HCT116 (cell line): ENCODE measurements around the gene OR7C1. TPM values are rescaled to one million over a fixed set of nuclear protein-coding genes. Genes with fewer than 3 reads are reported as not detected.

Experiments
- ATAC-seq: fragments of 200-7000 bp; cut with Tn5 transposase; 2 replicates; pipeline ENCODE4 v1.9.1; 2020; ENCODE audit warnings: mild to moderate bottlenecking, moderate library complexity
- BruUV-seq: library from RNA; stranded (reverse); fragments of 400-500 nt; replicated peaks from 2 replicates; lab custom pipeline; 2021; lab: Mats Ljungman, UMichigan
- CTCF ChIA-PET: fragments of 300-600 bp; sonication (Branson Sonifier 250); formaldehyde crosslinking; loops from one replicate; lab custom pipeline; 2021; ENCODE audit warnings: antibody characterized with exemption; lab: Charles Lee
- POLR2A ChIA-PET: fragments of 300-600, 350-600 bp; sonication (Branson Sonifier 250); formaldehyde crosslinking; loops from one replicate; lab custom pipeline; 2021; ENCODE audit warnings: antibody characterized with exemption; lab: Charles Lee
- RAD21 ChIA-PET, 2 experiments: fragments of 300-600 bp; sonication (Branson Sonifier 250); formaldehyde crosslinking; loops; one replicate each; lab custom pipeline; 2023; ENCODE audit warnings: low total read pairs in 2 of 2; ENCODE audit not compliant: uncharacterized antibody in 2 of 2, unreplicated experiment in 2 of 2, low non-redundant PET in 1 of 2; lab: Charles Lee
- DNase-seq: peaks from one replicate; pipeline ENCODE4 v3.0.0-alpha.2; 2010; ENCODE audit warnings: low read depth, low spot score
- H2AFZ ChIP-seq: fragments of 200-600 bp; shearing (Covaris generic), sonication (generic); 2 replicates; pipeline ENCODE4 v1.6.1; 2017; ENCODE audit warnings: low read depth, mixed run types, mixed read lengths, antibody characterized with exemption, low read length; ENCODE audit not compliant: poor library complexity, severe bottlenecking
- H3K27ac ChIP-seq: 2 replicates; pipeline ENCODE4 v1.5.1; 2012; ENCODE audit warnings: low read depth, low read length
- H3K27me3 ChIP-seq: fragments of 200-600 bp; sonication (generic); 2 replicates; pipeline ENCODE4 v1.6.1; 2016; ENCODE audit warnings: mixed run types, low read length, mixed read lengths; ENCODE audit not compliant: insufficient read depth
- H3K36me3 ChIP-seq, 2 experiments: fragments of 200-500 bp in 1 of 2; fragments of 200-600 bp in 1 of 2; sonication (Bioruptor generic) in 1 of 2; sonication (generic) in 1 of 2; 2 replicates each; pipeline versions ENCODE4 v1.5.1 to v1.6.1; 2014 to 2016; ENCODE audit warnings: low read length in 2 of 2, inconsistent platforms in 1 of 2, mixed read lengths in 1 of 2, mixed run types in 1 of 2; ENCODE audit not compliant: insufficient read depth in 2 of 2, control insufficient read depth in 1 of 2
- H3K4me1 ChIP-seq, 2 experiments: fragments of 200-600 bp in 1 of 2; sonication (generic) in 1 of 2; 2 replicates each; pipeline versions ENCODE4 v1.5.1 to v1.6.1; 2012 to 2017; ENCODE audit warnings: low read length in 2 of 2, inconsistent platforms in 1 of 2, mild to moderate bottlenecking in 1 of 2, mixed read lengths in 1 of 2, mixed run types in 1 of 2, moderate library complexity in 1 of 2; ENCODE audit not compliant: insufficient read depth in 2 of 2, control insufficient read depth in 1 of 2
- H3K4me2 ChIP-seq: fragments of 200-600 bp; sonication (generic); 2 replicates; pipeline ENCODE4 v1.6.1; 2017; ENCODE audit warnings: mixed run types, low read length, mixed read lengths
- H3K4me3 ChIP-seq, 2 experiments: fragments of 200-600 bp in 1 of 2; sonication (generic) in 1 of 2; replicated peaks in 1 of 2; 2 replicates each; pipeline ENCODE4 v1.5.1; 2011 to 2016; ENCODE audit warnings: low read length in 2 of 2, control low read depth in 1 of 2, low read depth in 1 of 2, mild to moderate bottlenecking in 1 of 2, mixed read lengths in 1 of 2, mixed run types in 1 of 2
- H3K79me2 ChIP-seq: fragments of 200-600 bp; sonication (generic); 2 replicates; pipeline ENCODE4 v1.6.1; 2017; ENCODE audit warnings: mild to moderate bottlenecking, mixed run types, low read length, moderate library complexity, mixed read lengths; ENCODE audit not compliant: insufficient read depth
- H3K9ac ChIP-seq: fragments of 200-600 bp; sonication (generic); 2 replicates; pipeline ENCODE4 v1.6.1; 2016; ENCODE audit warnings: low read length, mixed read lengths
- H3K9me2 ChIP-seq: fragments of 200-600 bp; sonication (generic), shearing (Covaris generic); 2 replicates; pipeline ENCODE4 v1.6.1; 2017; ENCODE audit warnings: mixed run types, mild to moderate bottlenecking, moderate library complexity; ENCODE audit not compliant: insufficient read depth
- H3K9me3 ChIP-seq, 2 experiments: fragments of 200-500 bp in 1 of 2; fragments of 200-600 bp in 1 of 2; sonication (Bioruptor generic) in 1 of 2; sonication (generic) in 1 of 2; 2 replicates each; pipeline ENCODE4 v1.6.1; 2014 to 2017; ENCODE audit warnings: low read length in 2 of 2, mixed read lengths in 2 of 2, inconsistent platforms in 1 of 2, low read depth in 1 of 2, mild to moderate bottlenecking in 1 of 2, mixed run types in 1 of 2, moderate library complexity in 1 of 2; ENCODE audit not compliant: control insufficient read depth in 1 of 2, insufficient read depth in 1 of 2
- H4K20me1 ChIP-seq: fragments of 200-600 bp; sonication (generic), shearing (Covaris generic); 2 replicates; pipeline ENCODE4 v1.6.1; 2017; ENCODE audit warnings: mixed run types, mild to moderate bottlenecking, moderate library complexity; ENCODE audit not compliant: insufficient read depth
- CBX3 ChIP-seq: IDR thresholded peaks from 2 replicates; pipeline ENCODE4 v1.6.1; 2012; ENCODE audit warnings: low read depth
- CEBPB ChIP-seq: IDR thresholded peaks from 2 replicates; pipeline ENCODE4 v1.6.1; 2012; ENCODE audit warnings: low read depth
- EGR1 ChIP-seq: IDR thresholded peaks from 2 replicates; pipeline ENCODE4 v1.6.1; 2012; ENCODE audit warnings: low read depth
- ELF1 ChIP-seq: IDR thresholded peaks from 2 replicates; pipeline ENCODE4 v1.6.1; 2012; ENCODE audit warnings: low read depth, borderline replicate concordance
- EZH2 ChIP-seq: fragments of 200-600 bp; sonication (generic); IDR thresholded peaks from 2 replicates; pipeline ENCODE4 v1.6.1; 2017; ENCODE audit warnings: antibody characterized with exemption, mixed run types
- EZH2phosphoT487 ChIP-seq: fragments of 200-600 bp; IDR thresholded peaks from 2 replicates; pipeline ENCODE4 v1.6.1; 2018; ENCODE audit warnings: antibody characterized with exemption, borderline replicate concordance
- FOSL1 ChIP-seq: IDR thresholded peaks from 2 replicates; pipeline ENCODE4 v1.6.1; 2012; ENCODE audit warnings: low read depth
- JUND ChIP-seq: IDR thresholded peaks from 2 replicates; pipeline ENCODE4 v1.6.1; 2012
- POLR2A ChIP-seq: IDR thresholded peaks from 2 replicates; pipeline ENCODE4 v1.7.0; 2011; ENCODE audit warnings: borderline replicate concordance; ENCODE audit not compliant: insufficient read depth, insufficient read length; ENCODE audit errors: extremely low read depth
- POLR2AphosphoS5 ChIP-seq: IDR thresholded peaks from 2 replicates; pipeline ENCODE4 v1.6.1; 2011; ENCODE audit warnings: mild to moderate bottlenecking, low read depth, low read length, moderate library complexity
- RAD21 ChIP-seq: IDR thresholded peaks from 2 replicates; pipeline ENCODE4 v1.6.1; 2012; ENCODE audit warnings: low read depth, mild to moderate bottlenecking
- SP1 ChIP-seq: IDR thresholded peaks from 2 replicates; pipeline ENCODE4 v1.6.1; 2012; ENCODE audit warnings: low read depth
- SRF ChIP-seq: IDR thresholded peaks from 2 replicates; pipeline ENCODE4 v1.6.1; 2012; ENCODE audit warnings: low read depth
- TCF7L2 ChIP-seq: IDR thresholded peaks from 2 replicates; pipeline ENCODE4 v1.7.0; 2011; ENCODE audit warnings: borderline replicate concordance, inconsistent platforms; ENCODE audit not compliant: insufficient read depth, insufficient read length; ENCODE audit errors: extremely low read depth
- ZFX ChIP-seq: fragments of 450-650 bp; IDR thresholded peaks from 2 replicates; pipeline ENCODE4 v1.6.1; 2017
- ZNF274 ChIP-seq: fragments of 200-500 bp; sonication (Bioruptor generic); IDR thresholded peaks from 2 replicates; pipeline ENCODE4 v1.6.1; 2014; ENCODE audit warnings: mild to moderate bottlenecking, low read depth, low read length, inconsistent platforms
- intact Hi-C: fragments of 100-400 bp; cut with micrococcal nuclease; formaldehyde crosslinking; loops from 2 replicates; pipeline ENCODE4 v1.10.0; 2022
- total RNA-seq: library from RNA; stranded (reverse); gene quantifications from one replicate; pipeline ENCODE4 v1.2.1, GENCODE V29; 2021; ENCODE audit not compliant: unreplicated experiment
- TF ChIP-seq, protein P1 (sequence below): IDR thresholded peaks from 2 replicates; pipeline ENCODE4 v1.6.1; 2012
- TF ChIP-seq, protein P2 (sequence below): IDR thresholded peaks from 2 replicates; pipeline ENCODE4 v1.6.1; 2011; ENCODE audit warnings: mild to moderate bottlenecking, low read length, moderate library complexity; ENCODE audit not compliant: insufficient replicate concordance; ENCODE audit errors: extremely low read depth
- TF ChIP-seq, protein P3 (sequence below): IDR thresholded peaks from 2 replicates; pipeline ENCODE4 v1.6.1; 2012
- TF ChIP-seq, protein P4 (sequence below): IDR thresholded peaks from 2 replicates; pipeline ENCODE4 v1.6.1; 2012; ENCODE audit warnings: low read depth

OR7C1 gene
- total RNA-seq, 1 experiment from 2014 or later, result not detected

DNA sequence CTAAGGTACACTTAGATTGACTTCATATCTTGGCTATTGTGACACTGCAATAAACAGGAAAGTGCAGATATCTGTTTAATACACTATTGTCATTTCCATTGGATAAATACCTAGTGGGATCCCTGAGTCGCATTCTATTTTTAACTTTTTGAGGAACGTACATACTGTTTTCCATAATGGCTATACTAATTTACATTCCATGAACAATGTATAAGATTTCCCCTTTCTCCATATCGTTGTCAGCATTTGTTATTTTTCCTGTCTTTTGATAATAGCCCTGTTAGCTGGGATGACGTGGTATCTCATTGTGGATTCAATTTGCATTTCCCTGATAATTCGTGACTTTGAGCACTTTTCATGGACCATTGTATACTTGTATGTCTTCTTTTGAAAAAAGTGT is 33.5 kb upstream of the OR7C1 start:
- no peak overlapping the region for H3K27ac ChIP-seq
- ATAC-seq (no peak), DNase-seq (no peak)
- no peak overlapping the region for H3K9ac ChIP-seq
- ChIA-PET RAD21 (no interaction called here), POLR2A (no interaction called here), CTCF (no interaction called here)
- no peak overlapping the region for H2AFZ ChIP-seq
- H3K9me3 ChIP-seq, result no peaks in the 10 kb centered on the region
- H3K27me3 ChIP-seq, result peaks cover 51% of the 10 kb centered on the region
- no peaks in the 10 kb centered on the region for H3K36me3 ChIP-seq
- no peaks in the 10 kb centered on the region for H3K9me2 ChIP-seq
- intact Hi-C loops, result no loop called here
- H3K79me2 ChIP-seq, result no peaks in the 10 kb centered on the region
- no TSS peak for BruUV-seq
- H3K4me2 ChIP-seq, result no peak overlapping the region
- H4K20me1 ChIP-seq, result no peaks in the 10 kb centered on the region
- H3K4me3 ChIP-seq, result no peak overlapping the region
- H3K4me1 ChIP-seq, result no peaks in the 10 kb centered on the region
- TF ChIP-seq, protein P1, sequence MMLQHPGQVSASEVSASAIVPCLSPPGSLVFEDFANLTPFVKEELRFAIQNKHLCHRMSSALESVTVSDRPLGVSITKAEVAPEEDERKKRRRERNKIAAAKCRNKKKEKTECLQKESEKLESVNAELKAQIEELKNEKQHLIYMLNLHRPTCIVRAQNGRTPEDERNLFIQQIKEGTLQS, result no peak
- TF ChIP-seq ZFX (no peak), CEBPB (no peak), CBX3 (no peak), EZH2phosphoT487 (no peak), POLR2A (no peak), FOSL1 (no peak), ZNF274 (no peak), RAD21 (no peak), TCF7L2 (no peak), SRF (no peak), SP1 (no peak), EZH2 (no peak), ELF1 (no peak), POLR2AphosphoS5 (no peak), JUND (no peak), EGR1 (no peak)
- TF ChIP-seq, protein P2, sequence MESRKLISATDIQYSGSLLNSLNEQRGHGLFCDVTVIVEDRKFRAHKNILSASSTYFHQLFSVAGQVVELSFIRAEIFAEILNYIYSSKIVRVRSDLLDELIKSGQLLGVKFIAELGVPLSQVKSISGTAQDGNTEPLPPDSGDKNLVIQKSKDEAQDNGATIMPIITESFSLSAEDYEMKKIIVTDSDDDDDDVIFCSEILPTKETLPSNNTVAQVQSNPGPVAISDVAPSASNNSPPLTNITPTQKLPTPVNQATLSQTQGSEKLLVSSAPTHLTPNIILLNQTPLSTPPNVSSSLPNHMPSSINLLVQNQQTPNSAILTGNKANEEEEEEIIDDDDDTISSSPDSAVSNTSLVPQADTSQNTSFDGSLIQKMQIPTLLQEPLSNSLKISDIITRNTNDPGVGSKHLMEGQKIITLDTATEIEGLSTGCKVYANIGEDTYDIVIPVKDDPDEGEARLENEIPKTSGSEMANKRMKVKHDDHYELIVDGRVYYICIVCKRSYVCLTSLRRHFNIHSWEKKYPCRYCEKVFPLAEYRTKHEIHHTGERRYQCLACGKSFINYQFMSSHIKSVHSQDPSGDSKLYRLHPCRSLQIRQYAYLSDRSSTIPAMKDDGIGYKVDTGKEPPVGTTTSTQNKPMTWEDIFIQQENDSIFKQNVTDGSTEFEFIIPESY, result no peak
- TF ChIP-seq, protein P3, sequence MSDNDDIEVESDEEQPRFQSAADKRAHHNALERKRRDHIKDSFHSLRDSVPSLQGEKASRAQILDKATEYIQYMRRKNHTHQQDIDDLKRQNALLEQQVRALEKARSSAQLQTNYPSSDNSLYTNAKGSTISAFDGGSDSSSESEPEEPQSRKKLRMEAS, result no peak
- TF ChIP-seq, protein P4, sequence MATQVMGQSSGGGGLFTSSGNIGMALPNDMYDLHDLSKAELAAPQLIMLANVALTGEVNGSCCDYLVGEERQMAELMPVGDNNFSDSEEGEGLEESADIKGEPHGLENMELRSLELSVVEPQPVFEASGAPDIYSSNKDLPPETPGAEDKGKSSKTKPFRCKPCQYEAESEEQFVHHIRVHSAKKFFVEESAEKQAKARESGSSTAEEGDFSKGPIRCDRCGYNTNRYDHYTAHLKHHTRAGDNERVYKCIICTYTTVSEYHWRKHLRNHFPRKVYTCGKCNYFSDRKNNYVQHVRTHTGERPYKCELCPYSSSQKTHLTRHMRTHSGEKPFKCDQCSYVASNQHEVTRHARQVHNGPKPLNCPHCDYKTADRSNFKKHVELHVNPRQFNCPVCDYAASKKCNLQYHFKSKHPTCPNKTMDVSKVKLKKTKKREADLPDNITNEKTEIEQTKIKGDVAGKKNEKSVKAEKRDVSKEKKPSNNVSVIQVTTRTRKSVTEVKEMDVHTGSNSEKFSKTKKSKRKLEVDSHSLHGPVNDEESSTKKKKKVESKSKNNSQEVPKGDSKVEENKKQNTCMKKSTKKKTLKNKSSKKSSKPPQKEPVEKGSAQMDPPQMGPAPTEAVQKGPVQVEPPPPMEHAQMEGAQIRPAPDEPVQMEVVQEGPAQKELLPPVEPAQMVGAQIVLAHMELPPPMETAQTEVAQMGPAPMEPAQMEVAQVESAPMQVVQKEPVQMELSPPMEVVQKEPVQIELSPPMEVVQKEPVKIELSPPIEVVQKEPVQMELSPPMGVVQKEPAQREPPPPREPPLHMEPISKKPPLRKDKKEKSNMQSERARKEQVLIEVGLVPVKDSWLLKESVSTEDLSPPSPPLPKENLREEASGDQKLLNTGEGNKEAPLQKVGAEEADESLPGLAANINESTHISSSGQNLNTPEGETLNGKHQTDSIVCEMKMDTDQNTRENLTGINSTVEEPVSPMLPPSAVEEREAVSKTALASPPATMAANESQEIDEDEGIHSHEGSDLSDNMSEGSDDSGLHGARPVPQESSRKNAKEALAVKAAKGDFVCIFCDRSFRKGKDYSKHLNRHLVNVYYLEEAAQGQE, result no peak
